ENCODE measurements around the gene HLCS.
"Not testable (repeated sequence)": the region's sequence is repeated elsewhere in the genome, so short reads cannot be mapped to it uniquely, and the experiment has no call there.

Gene HLCS

DNA sequence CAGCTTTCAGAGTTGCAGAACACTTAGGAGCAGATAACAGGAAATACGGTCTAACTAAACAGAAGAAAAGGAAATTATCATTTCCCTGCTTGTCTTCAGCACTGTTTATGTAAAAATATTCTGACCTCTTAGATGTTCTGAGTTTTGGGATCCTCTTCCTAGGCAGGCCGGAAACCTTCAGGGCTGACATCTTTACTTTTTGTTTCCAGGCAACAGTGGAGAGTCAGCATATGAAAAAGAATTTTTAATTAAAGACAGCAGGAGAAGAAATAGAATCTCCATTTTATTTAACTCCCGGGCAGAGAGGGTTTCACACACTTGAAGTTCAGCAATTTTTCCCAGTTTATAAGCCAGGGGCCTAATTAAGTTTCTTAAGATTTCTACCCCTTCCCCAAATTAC is 35.0 kb upstream of the HLCS start:
- Histone ChIP-seq H3K27me3 (ENCODE audit: insufficient read depth, low read depth, severe bottlenecking) (no peaks in the 10 kb centered on the region), H3K9me3 (ENCODE audit: severe bottlenecking) (peaks cover 10% of the 10 kb centered on the region), H3K4me3 (ENCODE audit: low read depth, low read length) (no peak overlapping the region), H3K36me3 (no peaks in the 10 kb centered on the region), H3K27ac (no peak overlapping the region)
- TF ChIP-seq, protein P1, sequence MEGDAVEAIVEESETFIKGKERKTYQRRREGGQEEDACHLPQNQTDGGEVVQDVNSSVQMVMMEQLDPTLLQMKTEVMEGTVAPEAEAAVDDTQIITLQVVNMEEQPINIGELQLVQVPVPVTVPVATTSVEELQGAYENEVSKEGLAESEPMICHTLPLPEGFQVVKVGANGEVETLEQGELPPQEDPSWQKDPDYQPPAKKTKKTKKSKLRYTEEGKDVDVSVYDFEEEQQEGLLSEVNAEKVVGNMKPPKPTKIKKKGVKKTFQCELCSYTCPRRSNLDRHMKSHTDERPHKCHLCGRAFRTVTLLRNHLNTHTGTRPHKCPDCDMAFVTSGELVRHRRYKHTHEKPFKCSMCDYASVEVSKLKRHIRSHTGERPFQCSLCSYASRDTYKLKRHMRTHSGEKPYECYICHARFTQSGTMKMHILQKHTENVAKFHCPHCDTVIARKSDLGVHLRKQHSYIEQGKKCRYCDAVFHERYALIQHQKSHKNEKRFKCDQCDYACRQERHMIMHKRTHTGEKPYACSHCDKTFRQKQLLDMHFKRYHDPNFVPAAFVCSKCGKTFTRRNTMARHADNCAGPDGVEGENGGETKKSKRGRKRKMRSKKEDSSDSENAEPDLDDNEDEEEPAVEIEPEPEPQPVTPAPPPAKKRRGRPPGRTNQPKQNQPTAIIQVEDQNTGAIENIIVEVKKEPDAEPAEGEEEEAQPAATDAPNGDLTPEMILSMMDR (IDR thresholded peaks at IDR 0.05; ENCODE audit: low read depth, low read length) = no peak
- no peak for DNase-seq

DNA sequence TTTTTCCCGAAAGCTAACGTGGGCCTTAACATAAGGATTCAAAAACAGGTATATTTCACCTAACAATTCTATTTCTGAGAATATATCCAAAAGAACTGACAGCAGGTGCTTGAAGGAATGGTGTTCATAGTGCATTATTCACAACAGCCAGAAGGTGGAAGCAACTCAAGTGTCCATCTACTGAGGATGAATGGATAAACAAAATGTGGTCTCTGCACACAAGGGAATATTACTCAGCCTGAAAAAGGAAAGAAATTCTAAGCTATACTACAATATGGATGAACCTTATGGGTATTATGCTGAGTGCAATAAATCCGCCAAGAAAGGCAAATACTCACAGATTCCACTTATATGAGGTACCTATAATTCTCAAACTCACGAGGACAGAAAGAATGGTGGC is 33.9 kb upstream of the HLCS start:
- H3K36me3 ChIP-seq = no peaks in the 10 kb centered on the region
- H3K9me3 ChIP-seq (ENCODE audit: severe bottlenecking) = peaks cover 1% of the 10 kb centered on the region
- H3K27ac ChIP-seq = no peak overlapping the region
- TF ChIP-seq, protein P1 (IDR thresholded peaks at IDR 0.05; ENCODE audit: low read depth, low read length) = peak; percentile 35; the same call in 1 of the 2 replicates
- no peaks in the 10 kb centered on the region for H3K27me3 ChIP-seq (ENCODE audit: insufficient read depth, low read depth, severe bottlenecking)
- no peak overlapping the region for H3K4me3 ChIP-seq (ENCODE audit: low read depth, low read length)
- no peak for DNase-seq

DNA sequence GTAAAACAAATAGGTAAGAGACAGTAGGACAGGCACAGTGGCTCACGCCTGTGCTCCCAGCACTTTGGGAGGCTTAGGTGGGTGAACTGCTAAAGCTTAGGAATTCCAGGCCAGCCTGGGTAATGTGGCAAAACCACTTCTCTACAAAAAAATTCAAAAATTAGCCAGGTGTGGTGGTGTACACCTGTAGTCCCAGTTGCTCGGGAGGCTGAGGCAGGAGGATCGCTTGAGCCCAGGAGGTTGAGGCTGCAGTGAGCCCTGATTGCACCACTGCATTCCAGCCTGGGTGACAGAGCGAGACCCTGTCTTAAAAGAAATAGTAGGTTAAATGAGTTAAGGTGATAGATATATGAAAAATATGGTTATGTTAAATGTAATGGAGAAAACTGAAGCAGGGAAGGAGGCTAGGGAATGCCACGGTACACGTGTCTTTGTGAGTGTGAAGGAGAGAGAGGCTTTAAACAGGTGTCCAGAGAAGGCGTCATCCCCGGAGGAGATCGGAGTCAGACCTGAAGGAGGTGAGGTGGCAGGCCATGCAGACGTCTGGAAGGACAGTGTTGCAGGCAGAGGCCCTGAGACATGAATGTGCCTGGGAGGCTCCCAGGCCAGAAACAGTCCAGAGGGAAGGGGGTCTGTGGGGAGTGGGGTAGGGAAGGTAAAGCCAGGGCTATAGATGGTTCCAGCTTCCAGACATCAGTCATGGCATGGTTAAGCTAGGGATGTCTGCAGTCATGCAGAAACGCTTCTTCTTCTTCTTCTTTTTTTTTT is 32.8 kb upstream of the HLCS start:
- DNase-seq = no peak
- H3K27ac ChIP-seq = no peak overlapping the region
- TF ChIP-seq, protein P1 (IDR thresholded peaks at IDR 0.05; ENCODE audit: low read depth, low read length) = no peak
- no peak overlapping the region for H3K4me3 ChIP-seq (ENCODE audit: low read depth, low read length)
- no peaks in the 10 kb centered on the region for H3K27me3 ChIP-seq (ENCODE audit: insufficient read depth, low read depth, severe bottlenecking)
- peaks cover 5% of the 10 kb centered on the region for H3K9me3 ChIP-seq (ENCODE audit: severe bottlenecking)
- no peaks in the 10 kb centered on the region for H3K36me3 ChIP-seq

DNA sequence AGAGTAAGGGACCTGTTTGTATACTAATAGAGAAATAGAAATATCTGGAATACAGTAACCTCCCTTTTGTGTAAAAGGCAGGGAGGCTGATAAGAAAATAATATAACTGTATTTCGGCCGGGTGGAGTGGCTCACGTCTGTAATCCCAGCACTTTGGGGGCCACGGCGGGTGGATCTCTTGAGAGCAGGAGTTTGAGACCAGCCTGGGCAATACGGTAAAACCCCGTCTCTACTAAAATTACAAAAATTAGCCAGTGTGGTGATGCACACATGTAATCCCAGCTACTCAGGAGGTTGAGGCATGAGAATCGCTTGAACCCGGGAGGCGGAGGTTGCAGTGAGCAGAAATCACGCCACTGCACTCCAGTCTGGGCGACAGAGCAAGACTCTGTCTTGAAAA is 28.8 kb upstream of the HLCS start:
- H3K27me3 ChIP-seq (ENCODE audit: insufficient read depth, low read depth, severe bottlenecking); H3K36me3 ChIP-seq; H3K27ac ChIP-seq; H3K4me3 ChIP-seq (ENCODE audit: low read depth, low read length); H3K9me3 ChIP-seq (ENCODE audit: severe bottlenecking); DNase-seq: not testable (repeated sequence)

DNA sequence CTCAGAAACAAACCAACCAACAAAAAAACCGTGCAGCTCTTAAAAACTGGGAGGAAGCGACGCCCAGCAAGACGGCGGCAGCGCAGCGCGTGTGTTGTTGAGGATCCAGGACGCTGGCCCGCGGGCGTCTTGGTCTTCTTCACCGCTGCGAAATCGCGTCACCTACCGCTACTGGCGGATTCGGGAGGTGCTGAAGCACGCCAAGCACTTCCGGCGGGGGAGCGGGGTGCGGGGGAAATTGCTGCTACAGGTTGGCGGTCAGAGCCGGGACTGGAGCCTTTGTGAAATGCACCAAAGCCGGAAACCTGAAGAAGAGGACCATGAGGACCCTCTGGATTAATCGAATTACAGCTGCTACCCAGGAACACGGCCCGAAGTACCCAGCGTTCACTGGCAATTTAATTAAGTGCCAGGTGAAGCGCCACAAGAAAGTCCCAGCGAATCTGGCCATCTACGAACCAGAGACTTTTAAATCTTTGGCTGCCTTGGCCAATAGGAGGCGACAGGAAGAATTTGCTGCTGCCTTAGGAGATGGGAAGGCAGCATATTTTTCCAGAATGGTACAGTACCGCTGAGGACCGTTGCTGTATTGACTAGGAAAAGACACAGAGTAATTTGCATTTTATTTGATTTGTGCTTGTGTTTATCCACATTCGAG is 28.2 kb upstream of the HLCS start:
- Histone ChIP-seq H3K27ac (no peak overlapping the region), H3K4me3 (ENCODE audit: low read depth, low read length) (no peak overlapping the region), H3K36me3 (no peaks in the 10 kb centered on the region), H3K27me3 (ENCODE audit: insufficient read depth, low read depth, severe bottlenecking) (no peaks in the 10 kb centered on the region), H3K9me3 (ENCODE audit: severe bottlenecking) (peaks cover 7% of the 10 kb centered on the region)
- DNase-seq = no peak
- TF ChIP-seq, protein P1 (IDR thresholded peaks at IDR 0.05; ENCODE audit: low read depth, low read length) = no peak

DNA sequence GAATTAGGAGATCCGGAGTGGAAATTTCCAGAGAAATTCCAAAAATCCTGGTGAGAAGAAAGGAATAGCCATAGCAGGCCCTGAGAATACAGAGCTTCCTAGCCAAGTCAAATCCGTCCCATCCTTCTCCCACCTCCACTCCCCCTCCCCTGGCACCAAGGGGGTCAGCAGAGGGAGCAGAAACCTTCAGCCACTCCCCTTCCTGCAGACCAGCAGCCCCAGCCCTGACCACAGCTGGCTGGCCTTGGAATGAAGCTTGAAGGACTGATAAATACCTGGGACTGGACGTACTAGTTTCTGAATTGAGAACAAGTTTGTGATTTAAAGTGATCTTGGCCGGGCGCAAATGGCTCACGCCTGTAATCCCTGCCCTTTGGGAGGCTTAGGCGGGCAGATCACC is 26.2 kb upstream of the HLCS start:
- Histone ChIP-seq H3K4me3 (ENCODE audit: low read depth, low read length) (no peak overlapping the region), H3K9me3 (ENCODE audit: severe bottlenecking) (peaks cover 7% of the 10 kb centered on the region), H3K27ac (peak overlapping the region; percentile 43), H3K27me3 (ENCODE audit: insufficient read depth, low read depth, severe bottlenecking) (no peaks in the 10 kb centered on the region), H3K36me3 (no peaks in the 10 kb centered on the region)
- TF ChIP-seq, protein P1 (IDR thresholded peaks at IDR 0.05; ENCODE audit: low read depth, low read length) = no peak
- no peak for DNase-seq

Data from WERI-Rb-1 (cell line).